Neural crest cell (in vitro differentiated cells): ENCODE data around the gene SLC52A1. TPM values are rescaled to one million over a fixed set of nuclear protein-coding genes. Genes with fewer than 3 reads are reported as not detected.

ENCODE experiments used
- DNase-seq: peaks from one replicate; pipeline ENCODE4 v3.0.0; 2021; ENCODE audit warnings: low read depth, mixed read lengths, low spot score
- H3K27ac Mint-ChIP-seq: one replicate; pipeline ENCODE4 v1.8.0; 2021; ENCODE audit warnings: mild to moderate bottlenecking, mixed read lengths; ENCODE audit not compliant: unreplicated experiment
- H3K27me3 Mint-ChIP-seq: 2 replicates; pipeline ENCODE4 v1.8.0; 2021; ENCODE audit warnings: low read depth, mild to moderate bottlenecking, mixed read lengths
- H3K36me3 Mint-ChIP-seq: 2 replicates; pipeline ENCODE4 v1.8.0; 2021; ENCODE audit warnings: low read depth, mild to moderate bottlenecking, mixed read lengths
- H3K4me1 Mint-ChIP-seq: 2 replicates; pipeline ENCODE4 v1.8.0; 2021; ENCODE audit warnings: mixed read lengths
- H3K4me3 Mint-ChIP-seq: one replicate; pipeline ENCODE4 v1.8.0; 2021; ENCODE audit warnings: mild to moderate bottlenecking, mixed read lengths
- H3K9me3 Mint-ChIP-seq: 2 replicates; pipeline ENCODE4 v1.8.0; 2021; ENCODE audit warnings: mixed read lengths
- CTCF ChIP-seq: fragments of 200-600 bp; sonication (generic); conservative IDR thresholded peaks from 2 replicates; pipeline ENCODE4 v1.5.0; 2021; ENCODE audit warnings: antibody characterized with exemption, mild to moderate bottlenecking
- total RNA-seq: library from RNA; stranded (reverse); gene quantifications from 2 replicates; pipeline ENCODE4 v1.2.1, GENCODE V29; 2021

The SLC52A1 gene
- total RNA-seq, 1 donor from 2014 or later = not detected

GRCh38 chr17:5069724-5070123 lies 34.5 kb upstream of the SLC52A1 start:
- no peak overlapping the region for H3K27ac Mint-ChIP-seq
- peaks cover 9% of the 10 kb centered on the region for H3K27me3 Mint-ChIP-seq
- H3K36me3 Mint-ChIP-seq = no peaks in the 10 kb centered on the region

GRCh38 chr17:5068236-5068635 lies 33.0 kb upstream of the SLC52A1 start:
- Mint-ChIP-seq H3K4me1 (peaks cover 6% of the 10 kb centered on the region), H3K27me3 (peaks cover 11% of the 10 kb centered on the region), H3K9me3 (no peaks in the 10 kb centered on the region), H3K4me3 (no peak overlapping the region), H3K27ac (no peak overlapping the region), H3K36me3 (no peaks in the 10 kb centered on the region)
- TF ChIP-seq CTCF = no peak
- no peak for DNase-seq

More at GRCh38 chr17:5069724-5070123, 34.5 kb upstream of the SLC52A1 start:
- no peak for DNase-seq
- TF ChIP-seq CTCF = no peak
- Mint-ChIP-seq H3K9me3 (no peaks in the 10 kb centered on the region), H3K4me1 (peaks cover 10% of the 10 kb centered on the region), H3K4me3 (no peak overlapping the region)

GRCh38 chr17:5065227-5065744 lies 30.1 kb upstream of the SLC52A1 start:
- Mint-ChIP-seq H3K27ac (no peak overlapping the region), H3K4me3 (no peak overlapping the region), H3K36me3 (no peaks in the 10 kb centered on the region), H3K9me3 (no peaks in the 10 kb centered on the region), H3K4me1 (peaks cover 6% of the 10 kb centered on the region), H3K27me3 (peaks cover 12% of the 10 kb centered on the region)
- no peak for TF ChIP-seq CTCF
- DNase-seq = no peak

- H3K4me1 Mint-ChIP-seq = peaks cover under 1% of the 10 kb centered on the region
- no peak for TF ChIP-seq CTCF
- H3K27me3 Mint-ChIP-seq = peaks cover 14% of the 10 kb centered on the region
- peaks cover 2% of the 10 kb centered on the region for H3K9me3 Mint-ChIP-seq
- DNase-seq = no peak
- H3K36me3 Mint-ChIP-seq = no peaks in the 10 kb centered on the region
- no peak overlapping the region for H3K4me3 Mint-ChIP-seq
- no peak overlapping the region for H3K27ac Mint-ChIP-seq
These were observed 20.3 kb upstream of the SLC52A1 start for GRCh38 chr17:5055543-5055942.

GRCh38 chr17:5050278-5050677 lies 15.1 kb upstream of the SLC52A1 start:
- DNase-seq = no peak
- Mint-ChIP-seq H3K36me3 (no peaks in the 10 kb centered on the region), H3K27ac (no peak overlapping the region), H3K9me3 (no peaks in the 10 kb centered on the region), H3K27me3 (peaks cover 3% of the 10 kb centered on the region), H3K4me1 (peaks cover 12% of the 10 kb centered on the region), H3K4me3 (no peak overlapping the region)
- TF ChIP-seq CTCF = no peak
